Renal cortex interstitium (tissue), 11 donors: Measurements from ENCODE around the gene CUX1. TPM values are rescaled to one million over a fixed set of nuclear protein-coding genes. Genes with fewer than 3 reads are reported as not detected.
"Not testable (repeated sequence)": the region's sequence is repeated elsewhere in the genome, so short reads cannot be mapped to it uniquely, and the experiment has no call there.

Experiments used
- DNase-seq, 11 donors: peaks; one replicate each; pipeline ENCODE4 v3.0.0-alpha.2; 2013; ENCODE audit warnings: low read depth in 9 of 11, low spot score in 4 of 11; ENCODE audit errors: extremely low read depth in 1 of 11
- polyA plus RNA-seq, 3 donors: library from polyadenylated mRNA; unstranded; fragments of 120-200 nt; gene quantifications; one replicate each; pipeline ENCODE4 v1.2.1, GENCODE V29; 2013; ENCODE audit not compliant: insufficient read length in 3 of 3

CUX1 gene
- polyA plus RNA-seq, 3 donors: 93.9 to 103 (median 98.0) TPM

DNA sequence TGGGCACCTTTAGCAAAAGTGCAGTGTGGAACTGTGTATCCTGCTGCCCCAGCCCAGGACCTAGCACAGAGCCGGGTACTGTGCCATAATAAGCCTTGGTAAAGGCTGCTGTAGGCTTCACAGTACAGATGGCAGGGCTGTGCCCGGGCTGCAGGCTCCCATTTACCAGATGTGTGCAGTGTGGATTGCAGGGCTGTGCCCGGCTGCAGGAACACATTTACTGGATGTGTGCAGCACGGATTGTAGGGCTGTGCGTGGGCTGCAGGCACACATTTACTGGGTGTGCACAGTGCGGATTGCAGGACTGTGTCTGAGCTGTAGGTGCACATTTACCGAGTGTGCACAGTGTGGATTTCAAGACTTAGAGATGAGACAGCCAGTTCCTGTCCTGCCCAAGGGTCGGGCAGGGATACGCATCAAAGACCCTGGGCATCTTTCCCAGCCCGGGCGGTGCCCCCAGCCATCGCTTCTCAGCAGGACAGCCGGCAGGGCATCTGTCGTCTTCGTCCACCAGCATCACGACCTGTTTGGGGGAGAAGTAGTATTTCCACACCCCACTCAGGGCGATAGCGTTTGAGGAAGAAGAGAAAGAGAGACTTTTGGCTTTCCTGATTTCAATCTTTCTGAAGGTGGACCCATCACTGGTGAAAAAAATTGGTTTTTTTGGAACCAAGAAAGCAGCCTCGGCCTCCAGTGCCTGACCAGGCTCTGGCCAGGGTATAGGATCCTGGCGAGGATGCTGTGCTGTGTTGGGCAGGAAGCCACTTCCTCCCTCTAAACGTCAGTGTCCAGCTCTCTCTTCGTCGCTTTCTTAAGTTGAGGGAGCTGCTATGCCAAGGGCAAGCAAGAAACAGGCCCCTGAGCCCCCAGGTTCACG is 180.8 kb downstream of the CUX1 start:
- DNase-seq: no peak

DNA sequence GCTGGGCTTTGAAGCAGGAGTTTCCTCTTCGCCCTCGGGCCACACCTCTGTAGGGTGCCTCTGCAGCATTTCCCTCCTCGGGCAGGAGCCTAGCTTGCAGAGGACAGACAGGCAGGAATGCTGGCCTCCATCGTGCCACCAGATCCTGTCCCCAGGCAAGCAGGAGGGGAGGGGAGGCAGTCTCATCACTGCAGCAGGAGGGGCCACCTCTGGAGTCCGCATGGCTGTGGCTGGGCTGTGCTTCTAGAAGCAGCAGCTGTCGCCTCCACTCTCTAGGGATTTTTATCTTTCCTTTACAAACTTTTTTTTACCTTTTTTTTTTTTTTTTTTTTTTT is 181.4 kb downstream of the CUX1 start:
- no peak for DNase-seq

DNA sequence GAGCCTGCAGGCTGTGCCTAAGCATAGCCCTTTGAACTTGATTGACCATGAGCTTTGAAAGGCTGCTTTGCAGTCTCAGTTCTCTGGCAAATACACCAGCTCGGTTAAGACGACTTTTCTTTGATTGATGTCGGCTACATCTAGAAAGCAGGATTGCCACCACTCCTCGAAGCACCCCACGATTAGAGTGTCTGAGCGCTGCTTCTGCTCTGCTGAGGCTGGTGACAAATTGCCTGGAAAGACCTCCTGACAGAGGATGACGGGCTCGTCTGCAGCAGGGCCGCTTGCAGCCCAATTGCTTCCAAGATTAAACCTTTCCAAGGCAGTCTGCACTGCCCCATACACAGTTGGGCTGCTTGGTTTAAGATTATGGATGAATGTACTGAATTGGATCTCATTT is 182.0 kb downstream of the CUX1 start:
- no peak for DNase-seq

DNA sequence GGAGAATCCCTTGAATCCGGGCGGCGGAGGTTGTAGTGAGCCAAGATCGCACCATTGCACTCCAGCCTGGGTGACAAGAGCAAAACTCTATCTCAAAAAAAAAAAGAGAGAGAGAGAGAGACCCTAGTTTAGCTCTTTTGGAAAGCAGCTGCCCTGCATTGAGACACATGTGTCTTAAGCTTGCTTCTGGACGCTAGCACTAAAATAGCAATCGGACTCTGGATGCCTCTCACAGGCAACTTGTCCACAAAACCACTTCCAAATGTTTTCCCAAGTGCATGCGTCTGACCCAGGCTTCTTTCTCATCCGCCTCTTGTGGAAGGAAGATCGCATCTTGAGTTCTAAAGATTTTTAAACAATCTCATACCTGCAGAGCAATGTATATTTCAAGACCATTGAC is 182.7 kb downstream of the CUX1 start:
- no peak for DNase-seq

DNA sequence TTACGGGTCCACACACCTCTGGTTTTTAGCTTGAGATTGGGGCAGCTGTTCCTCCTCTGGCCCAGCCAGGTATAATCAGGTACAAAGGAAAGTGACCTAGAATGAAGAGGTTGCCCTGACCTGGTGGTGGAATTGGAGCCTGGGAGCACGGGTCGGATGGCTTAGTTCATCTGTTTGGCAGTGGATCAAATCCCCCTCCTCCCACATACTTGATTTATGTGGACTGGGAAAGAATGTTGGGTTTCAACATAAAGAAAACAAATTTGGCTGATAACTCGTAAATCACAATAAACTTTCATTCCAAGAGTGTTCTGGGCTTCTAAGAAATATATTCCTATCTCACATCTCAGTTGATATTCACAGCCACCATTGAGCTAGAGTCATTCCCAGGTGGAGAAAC is 186.8 kb downstream of the CUX1 start:
- no peak for DNase-seq

DNA sequence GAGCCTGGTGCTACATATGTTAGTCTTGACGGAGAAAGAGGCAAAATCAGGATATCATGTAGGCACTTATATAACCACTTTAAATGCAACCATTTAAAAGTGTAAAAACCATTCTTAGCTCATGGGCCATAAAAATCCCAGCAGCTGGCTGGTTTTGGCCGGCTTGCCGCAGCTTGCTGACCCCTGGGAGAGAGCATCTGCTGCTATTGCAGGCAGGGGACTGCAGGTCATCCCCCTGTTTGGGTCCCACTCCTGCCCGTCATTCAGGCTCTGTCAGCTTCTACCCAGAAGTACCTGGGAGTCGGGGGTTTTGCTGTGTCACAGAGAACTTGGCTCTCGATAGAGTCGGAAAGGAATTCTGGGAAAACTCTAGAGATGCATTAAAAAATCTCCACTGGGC is 187.4 kb downstream of the CUX1 start:
- no peak for DNase-seq

DNA sequence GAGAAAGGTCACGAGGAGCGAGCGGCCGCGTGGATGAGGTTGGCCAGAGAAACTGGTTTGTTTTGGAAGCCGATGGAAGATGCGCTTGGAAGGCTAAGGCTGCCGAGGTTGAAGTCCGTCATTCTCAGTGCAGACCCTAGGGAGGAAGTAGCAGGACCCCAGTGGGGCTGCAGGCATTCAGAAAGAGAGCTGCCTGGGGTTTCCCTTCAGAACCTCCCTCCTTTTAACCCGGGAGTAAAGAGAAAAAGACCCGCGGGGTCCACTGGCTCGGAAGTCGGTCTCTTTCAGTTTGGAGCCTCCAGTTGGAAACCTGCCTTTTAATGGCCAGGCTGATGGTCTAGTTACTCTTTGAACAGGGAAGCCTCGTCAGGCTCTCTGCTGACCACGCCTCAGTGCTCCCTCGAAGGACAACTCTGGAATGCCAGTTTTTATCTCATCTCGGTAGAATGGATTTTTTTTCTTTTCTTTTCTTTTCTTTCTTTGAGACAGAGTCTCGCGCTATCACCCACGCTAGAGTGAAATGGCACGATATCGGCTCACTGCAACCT is 188.6 kb downstream of the CUX1 start:
- DNase-seq: no peak

DNA sequence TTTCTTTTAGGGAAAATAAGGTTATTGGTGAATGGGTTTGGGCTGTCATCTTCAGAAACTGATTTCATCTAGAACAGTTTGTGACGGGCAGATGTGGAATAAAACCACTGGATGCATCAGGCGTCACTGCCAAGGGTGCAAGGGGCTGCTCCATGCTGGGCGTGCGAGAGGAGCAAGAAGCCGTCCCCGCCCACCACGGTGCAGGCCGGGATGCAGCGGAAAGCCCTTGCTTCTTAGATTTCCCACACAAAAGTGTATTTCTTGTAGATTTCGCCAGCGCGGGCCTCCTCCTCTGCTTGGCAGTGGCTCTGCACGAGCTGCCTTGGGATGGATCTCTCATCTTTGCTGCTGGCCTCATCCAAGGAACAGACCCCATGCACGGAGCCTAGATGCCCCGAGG is 189.3 kb downstream of the CUX1 start:
- no peak for DNase-seq

DNA sequence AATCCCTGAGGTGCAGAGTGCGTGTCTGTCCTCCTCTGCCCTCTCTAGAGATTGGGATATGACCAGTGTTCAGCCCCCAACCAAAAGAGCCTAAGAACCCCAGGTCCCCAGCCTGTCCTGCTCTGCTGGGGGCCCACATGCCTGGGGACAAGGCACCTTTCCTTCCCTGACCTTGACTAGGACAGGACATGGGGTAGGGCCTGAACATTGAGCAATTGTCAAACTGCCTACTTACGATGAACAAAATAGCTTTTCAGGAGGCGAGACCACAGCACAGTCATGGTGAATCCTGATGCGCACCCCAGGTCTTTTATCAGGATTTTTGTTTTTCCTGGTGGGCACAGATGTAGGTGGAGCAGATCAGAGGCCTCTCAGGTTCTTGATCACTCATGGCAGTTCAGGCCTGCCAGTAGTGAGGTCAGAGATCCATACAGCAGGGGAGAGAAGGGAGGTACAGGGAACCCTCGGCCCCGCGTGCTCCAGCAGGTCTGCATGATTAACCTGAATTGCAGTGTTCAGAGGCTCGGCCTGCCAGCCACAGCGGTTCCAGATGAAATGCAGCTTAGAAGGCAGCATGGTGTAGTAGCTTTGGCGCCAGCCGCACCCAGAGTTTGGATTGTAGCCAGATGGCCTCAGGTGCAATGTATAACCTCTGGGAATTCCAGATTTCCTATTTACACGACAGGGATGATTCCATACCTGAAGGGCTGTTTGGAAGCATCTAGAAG is 191.3 kb downstream of the CUX1 start:
- DNase-seq: no peak

DNA sequence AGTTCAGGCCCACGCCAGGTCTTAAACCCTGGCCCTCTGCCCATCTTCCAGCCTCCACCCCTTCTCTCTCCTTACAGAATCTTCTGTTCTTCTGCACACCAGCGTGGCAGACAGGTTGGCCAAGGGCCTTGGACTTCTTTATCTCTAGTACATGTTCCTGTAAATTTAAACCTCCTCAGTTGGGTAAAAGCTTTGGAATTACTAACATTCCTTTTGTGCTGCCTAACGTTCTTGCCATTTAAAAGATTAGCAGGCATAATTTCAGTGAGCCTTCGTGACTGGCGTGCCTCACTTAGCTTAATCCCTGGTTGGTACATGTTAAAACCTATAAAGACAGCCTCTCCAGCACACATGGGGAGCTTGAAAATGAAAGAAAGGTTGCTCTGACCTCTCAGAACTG is 192.2 kb downstream of the CUX1 start:
- no peak for DNase-seq

DNA sequence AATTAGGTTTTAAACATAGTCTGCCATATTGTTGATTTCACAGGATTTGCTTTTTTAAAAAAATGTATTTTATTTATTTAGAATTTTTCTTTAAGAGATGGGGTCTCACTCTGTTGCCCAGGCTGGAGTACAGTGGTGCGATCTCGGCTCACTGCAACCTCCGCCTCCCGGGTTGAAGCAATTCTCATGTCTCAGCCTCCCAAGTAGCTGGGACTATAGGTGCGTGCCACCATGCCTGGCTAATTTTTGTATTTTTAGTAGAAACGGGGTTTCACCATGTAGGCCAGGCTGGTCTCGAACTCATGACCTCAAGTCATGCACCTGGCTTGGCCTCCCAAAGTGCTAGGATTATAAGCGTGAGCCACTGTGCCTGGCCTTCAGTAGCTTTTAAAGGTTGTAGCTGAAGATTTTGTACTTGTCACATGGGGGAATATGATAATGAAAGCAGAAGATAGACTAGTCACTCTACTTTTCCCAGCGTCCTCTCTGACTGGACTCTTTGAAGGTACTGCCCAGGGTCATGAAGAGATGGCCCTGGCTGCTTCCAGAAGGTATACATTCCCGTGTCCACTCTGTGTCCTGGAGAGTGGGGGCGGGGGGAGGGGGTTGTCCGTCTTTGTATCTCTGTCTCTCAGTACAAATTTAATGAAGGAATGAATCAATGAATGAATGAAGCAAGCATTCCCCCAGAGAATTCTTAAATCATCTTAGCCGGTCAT is 194.8 kb downstream of the CUX1 start:
- DNase-seq: not testable (repeated sequence)

DNA sequence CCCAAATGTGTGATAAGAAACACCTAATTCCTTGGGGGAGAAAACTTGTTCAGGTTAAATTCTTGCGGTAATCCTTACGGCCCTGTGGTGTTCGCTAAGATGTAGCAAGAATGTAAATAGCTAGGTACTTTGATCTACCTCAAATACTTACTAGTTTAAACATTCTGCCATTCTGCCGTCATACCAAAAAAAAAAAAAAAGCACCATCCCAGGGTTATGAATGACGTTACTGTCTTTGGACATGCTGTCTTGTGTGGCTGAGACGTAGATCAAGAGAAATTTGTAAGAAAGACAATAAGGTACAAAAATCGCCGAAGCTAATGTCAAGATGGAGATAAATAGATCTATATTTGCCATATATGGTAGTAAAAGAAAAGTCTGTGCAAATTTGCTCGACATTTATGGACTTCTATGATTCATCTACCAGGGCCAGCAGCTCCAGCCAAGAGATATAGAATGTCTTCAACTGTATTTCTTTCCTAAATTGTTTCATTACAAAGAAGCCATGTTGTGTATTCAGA is 195.6 kb downstream of the CUX1 start:
- no peak for DNase-seq

DNA sequence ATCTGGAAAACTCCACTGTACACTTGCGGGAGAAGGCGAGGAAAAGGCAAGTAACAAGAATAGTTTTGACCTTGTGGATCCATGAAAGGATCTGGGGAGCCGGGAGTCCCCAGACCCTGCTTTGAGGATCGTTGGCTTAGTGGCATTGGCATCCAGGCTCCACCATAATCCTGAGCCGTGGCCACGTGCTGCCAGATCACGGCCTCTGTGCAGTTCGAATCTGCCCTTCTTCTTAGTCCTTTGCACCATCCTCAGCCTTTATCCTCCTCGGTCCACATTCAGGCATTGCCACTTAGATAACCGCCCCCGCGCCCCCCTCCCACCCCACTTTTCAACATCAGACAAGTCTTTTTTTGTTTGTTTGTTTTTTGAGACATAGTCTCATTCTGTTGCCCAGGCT is 201.4 kb downstream of the CUX1 start:
- DNase-seq: no peak

DNA sequence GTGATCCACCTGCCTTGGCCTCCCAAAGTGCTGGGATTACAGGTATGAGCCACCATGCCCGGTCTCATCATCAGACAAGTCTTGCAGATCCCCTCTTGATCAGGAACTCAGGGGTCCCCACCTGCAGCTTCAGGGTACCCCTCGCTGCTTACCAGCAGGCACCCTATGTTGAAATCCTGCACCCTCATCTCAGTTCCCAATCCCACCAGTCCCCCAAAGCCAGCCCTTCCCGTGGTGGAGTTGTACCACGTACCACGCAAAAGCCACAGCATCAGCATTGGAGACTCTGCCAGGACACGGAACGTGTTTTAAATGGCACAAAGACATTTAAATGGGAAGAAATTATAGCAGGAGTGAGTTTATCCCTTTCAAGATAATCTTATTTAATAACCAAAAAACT is 202.0 kb downstream of the CUX1 start:
- DNase-seq: no peak

DNA sequence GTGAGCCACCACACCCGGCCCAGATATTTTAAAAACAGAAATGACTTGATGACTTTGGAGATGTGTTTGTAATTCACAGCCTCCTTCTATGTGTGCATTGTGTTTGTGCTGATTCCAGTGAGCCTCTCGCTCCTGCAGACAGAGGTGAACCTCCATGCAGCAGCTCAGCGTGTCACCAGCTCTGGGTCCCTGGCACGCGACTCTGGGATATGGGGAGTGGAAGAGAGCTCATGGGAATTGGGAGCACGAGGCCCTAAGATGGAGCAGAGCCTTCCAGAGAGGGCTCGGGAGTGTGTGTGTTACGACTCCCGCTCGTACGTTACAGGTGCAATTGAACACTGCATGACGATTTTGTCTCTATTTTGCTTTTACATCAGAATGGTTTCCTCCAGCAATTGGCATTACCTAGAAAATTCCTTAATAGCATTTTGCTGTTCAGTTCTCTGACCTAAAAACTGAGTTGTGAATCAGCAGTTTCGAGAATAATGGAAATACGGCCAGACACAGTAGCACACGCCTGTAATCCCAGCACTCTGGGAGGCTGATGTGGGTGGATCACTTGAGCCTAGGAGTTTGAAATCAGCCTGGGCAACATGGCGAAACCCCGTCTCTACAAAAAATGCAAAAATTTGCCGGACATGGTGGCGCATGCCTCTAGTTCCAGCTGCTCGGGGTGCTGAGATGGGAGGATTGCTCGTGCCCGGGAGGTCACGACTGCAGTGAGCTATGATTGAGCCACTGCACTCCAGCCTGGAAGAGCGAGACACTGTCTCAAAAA is 204.6 kb downstream of the CUX1 start:
- no peak for DNase-seq

DNA sequence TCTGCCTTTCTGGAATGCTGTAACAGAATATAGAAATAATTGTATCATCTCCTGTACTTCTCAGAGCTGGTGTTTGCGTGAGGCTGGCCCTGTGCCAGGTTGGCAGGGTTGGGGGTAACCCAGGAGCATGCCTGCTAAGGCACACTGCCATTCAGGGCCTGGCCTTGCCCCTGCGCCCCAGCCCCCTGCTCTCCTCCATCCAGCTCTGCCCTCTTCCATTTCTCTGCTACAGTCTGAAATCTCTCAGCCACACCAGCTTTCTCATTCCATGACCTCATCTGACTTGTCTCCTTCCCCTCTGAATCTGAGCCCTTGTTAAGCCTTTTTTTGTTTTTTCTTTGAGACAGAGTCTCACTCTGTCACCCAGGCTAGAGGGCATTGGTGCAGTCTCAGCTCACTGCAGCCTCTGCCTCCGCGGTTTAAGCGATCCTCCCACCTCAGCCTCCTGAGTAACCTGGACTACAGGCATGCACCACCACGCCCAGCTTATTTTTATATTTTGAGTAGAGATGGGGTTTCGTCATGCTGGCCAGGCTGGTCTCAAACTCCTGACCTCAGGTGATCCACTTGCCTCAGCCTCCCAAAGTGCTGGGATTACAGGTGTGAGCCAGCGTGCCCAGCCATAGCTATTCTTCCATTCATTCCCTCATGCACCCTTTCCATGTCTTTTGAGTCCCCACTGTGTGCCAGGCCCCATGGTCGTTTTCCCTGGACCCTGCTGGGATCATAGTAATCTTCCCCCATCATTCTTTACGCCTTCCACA is 206.8 kb downstream of the CUX1 start:
- DNase-seq: no peak

DNA sequence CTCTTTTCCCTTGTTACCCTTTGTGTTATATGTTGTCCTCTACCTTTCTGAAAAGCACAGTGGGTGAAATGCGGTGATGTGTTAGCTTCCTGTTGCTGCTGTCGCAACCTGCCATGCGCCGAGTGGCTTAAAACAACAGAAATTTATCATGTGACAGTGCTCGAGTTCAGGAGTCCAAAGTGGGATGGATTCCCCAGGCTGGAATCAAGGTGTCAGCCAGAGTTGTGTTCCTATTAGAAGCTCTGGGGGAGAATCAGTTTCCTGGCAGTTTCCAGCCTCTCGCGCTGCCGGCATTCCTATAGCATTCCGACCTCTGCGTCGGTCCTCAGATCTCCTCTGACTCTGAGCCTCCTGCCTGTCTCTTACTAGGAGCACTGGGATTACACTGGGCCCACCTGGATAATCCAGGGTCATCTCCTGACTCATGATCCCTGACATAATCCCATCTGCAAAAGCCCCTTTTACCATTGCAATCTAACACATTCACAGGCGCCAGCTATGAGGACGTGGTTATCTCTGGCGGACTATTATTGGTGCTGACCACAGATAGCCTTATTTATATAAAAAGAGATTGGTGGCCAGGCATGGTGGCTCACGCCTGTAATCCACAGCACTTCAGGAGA is 207.5 kb downstream of the CUX1 start:
- no peak for DNase-seq

DNA sequence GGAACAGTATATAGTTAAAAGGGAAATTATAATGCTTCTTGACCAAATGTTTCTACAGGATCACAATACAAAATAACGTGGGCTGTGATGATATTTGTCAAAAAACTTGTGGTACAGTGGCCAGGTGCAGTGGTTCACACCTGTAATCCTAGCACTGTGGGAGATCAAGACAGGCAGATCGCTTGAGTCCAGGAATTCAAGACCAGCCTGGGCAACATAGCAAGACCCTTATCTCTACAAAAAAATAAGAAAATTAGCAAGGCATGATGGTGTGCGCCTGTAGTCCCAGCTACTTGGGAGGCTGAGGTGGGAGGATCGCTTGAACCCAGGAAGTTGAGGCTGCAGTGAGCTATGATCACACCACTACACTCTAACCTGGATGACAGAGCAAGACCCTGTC is 208.4 kb downstream of the CUX1 start:
- not testable (repeated sequence) for DNase-seq
